Endothelial cell of umbilical vein (primary cell): ENCODE data around the gene PLD4. TPM values are rescaled to one million over a fixed set of nuclear protein-coding genes. Genes with fewer than 3 reads are reported as not detected.

Source experiments
- BruUV-seq: library from RNA; stranded (reverse); fragments of 400-500 nt; replicated peaks from 2 replicates; lab custom pipeline; 2021; lab: Mats Ljungman, UMichigan
- CTCF ChIA-PET: fragments of 300-600, 350-600 bp; sonication (Branson Sonifier 250); formaldehyde crosslinking; loops from one replicate; lab custom pipeline; 2021; ENCODE audit warnings: antibody characterized with exemption, inconsistent platforms; lab: Charles Lee
- POLR2A ChIA-PET: fragments of 300-600, 350-600 bp; sonication (Branson Sonifier 250); formaldehyde crosslinking; loops from one replicate; lab custom pipeline; 2021; ENCODE audit warnings: antibody characterized with exemption, inconsistent platforms; lab: Charles Lee
- DNase-seq: peaks from one replicate; pipeline ENCODE4 v3.0.0-alpha.2; 2011; ENCODE audit warnings: low read depth, low spot score
- FAIRE-seq: peaks from 2 replicates; lab custom pipeline; 2011; peaks lifted over from hg19 to GRCh38; lab: Jason Lieb, UNC
- H2AFZ ChIP-seq: 2 replicates; pipeline ENCODE4 v1.6.0; 2012; ENCODE audit warnings: low read depth, low read length, control low read depth, inconsistent platforms
- H3K27ac ChIP-seq: 2 replicates; pipeline ENCODE4 v1.5.1; 2011; ENCODE audit warnings: low read depth, mild to moderate bottlenecking, control low read depth, low read length, moderate library complexity; ENCODE audit not compliant: insufficient read depth
- H3K27me3 ChIP-seq, 2 experiments: 2 replicates each; pipeline versions ENCODE4 v1.6.0 to v1.6.1; 2011; ENCODE audit warnings: low read length in 2 of 2, mixed read lengths in 1 of 2; ENCODE audit not compliant: control insufficient read depth in 2 of 2, insufficient read depth in 2 of 2
- H3K36me3 ChIP-seq, 2 experiments: 2 replicates in 1 of 2; 3 replicates in 1 of 2; pipeline ENCODE4 v1.5.1; 2011; ENCODE audit warnings: low read length in 2 of 2, mild to moderate bottlenecking in 1 of 2, moderate library complexity in 1 of 2; ENCODE audit not compliant: control insufficient read depth in 2 of 2, insufficient read depth in 2 of 2; ENCODE audit errors: extremely low read depth in 1 of 2
- H3K4me1 ChIP-seq: 3 replicates; pipeline ENCODE4 v1.5.1; 2011; ENCODE audit warnings: mild to moderate bottlenecking, low read length; ENCODE audit not compliant: control insufficient read depth, insufficient read depth; ENCODE audit errors: extremely low read depth
- H3K4me2 ChIP-seq: 2 replicates; pipeline ENCODE4 v1.6.1; 2011; ENCODE audit warnings: low read length, control low read depth, mixed read lengths; ENCODE audit not compliant: insufficient read depth
- H3K4me3 ChIP-seq, 3 experiments: fragments of 200-600 bp in 1 of 3; sonication (generic), shearing (Covaris generic) in 1 of 3; replicated peaks in 1 of 3; 2 replicates each; pipeline ENCODE4 v1.5.1; 2011 to 2016; ENCODE audit warnings: control low read depth in 3 of 3, low read length in 3 of 3, mild to moderate bottlenecking in 2 of 3, inconsistent platforms in 1 of 3, low read depth in 1 of 3, moderate library complexity in 1 of 3; ENCODE audit not compliant: insufficient read depth in 1 of 3
- H3K79me2 ChIP-seq: 2 replicates; pipeline ENCODE4 v1.6.0; 2012; ENCODE audit warnings: low read length, inconsistent platforms; ENCODE audit not compliant: control insufficient read depth, insufficient read depth
- H3K9ac ChIP-seq: replicated peaks from 2 replicates; pipeline ENCODE3; 2011; ENCODE audit warnings: low read length, control low read depth; ENCODE audit not compliant: insufficient read depth; ENCODE audit errors: extremely low read depth
- H3K9me1 ChIP-seq: replicated peaks from 3 replicates; pipeline ENCODE4 v1.6.0; 2011; ENCODE audit warnings: mild to moderate bottlenecking, low read length; ENCODE audit not compliant: control insufficient read depth, insufficient read depth; ENCODE audit errors: extremely low read depth
- H3K9me3 ChIP-seq: replicated peaks from 2 replicates; pipeline ENCODE4 v1.5.1; 2012; ENCODE audit warnings: low read length, inconsistent platforms; ENCODE audit not compliant: control insufficient read depth, insufficient read depth
- H4K20me1 ChIP-seq: replicated peaks from 2 replicates; pipeline ENCODE3; 2011; ENCODE audit warnings: mild to moderate bottlenecking, low read length; ENCODE audit not compliant: control insufficient read depth, insufficient read depth; ENCODE audit errors: extremely low read depth
- CTCF ChIP-seq, 2 donors: IDR thresholded peaks; 1 replicate in 1 of 2; 2 replicates in 1 of 2; pipeline ENCODE4 v1.5.1; 2011; ENCODE audit warnings: low read length in 2 of 2, mild to moderate bottlenecking in 2 of 2, moderate library complexity in 2 of 2, control low read depth in 1 of 2, inconsistent platforms in 1 of 2, low read depth in 1 of 2; ENCODE audit not compliant: insufficient read depth in 1 of 2; ENCODE audit errors: extremely low read depth in 1 of 2
- GATA2 ChIP-seq: IDR thresholded peaks from 2 replicates; pipeline ENCODE4 v1.7.0; 2011; ENCODE audit warnings: low read depth, mild to moderate bottlenecking, moderate library complexity, mixed read lengths, low read length; ENCODE audit not compliant: insufficient read length, insufficient read depth
- POLR2A ChIP-seq: IDR thresholded peaks from 2 replicates; pipeline ENCODE4 v1.6.1; 2012; ENCODE audit warnings: low read depth, mild to moderate bottlenecking, control low read depth, low read length
- POLR2AphosphoS5 ChIP-seq: IDR thresholded peaks from 2 replicates; pipeline ENCODE4 v1.6.1; 2012; ENCODE audit warnings: low read depth, mild to moderate bottlenecking, control low read depth, low read length, moderate library complexity; ENCODE audit not compliant: insufficient read depth
- dilution Hi-C: fragments of 300-500 bp; cut with MboI; formaldehyde crosslinking; loops from one replicate; pipeline ENCODE4 v1.15.0; 2019; ENCODE audit warnings: low sequenced_read_pairs; ENCODE audit not compliant: extremely low pct_ligation_motif_present
- intact Hi-C: fragments of 100-400 bp; cut with micrococcal nuclease; formaldehyde crosslinking; loops from one replicate; pipeline ENCODE4 v1.10.0; 2022
- polyA plus RNA-seq, 4 experiments: library from polyadenylated mRNA; depleted of rRNA in 3 of 4; stranded (reverse) in 3 of 4; unstranded in 1 of 4; fragments of >200 nt; gene quantifications; 2 replicates each; pipeline versions ENCODE4 v1.2.1 to v1.2.3, GENCODE V29; 2011 to 2012; ENCODE audit warnings: missing spikeins in 1 of 4
- total RNA-seq: library from RNA; stranded (reverse); gene quantifications from 2 replicates; pipeline ENCODE4 v1.2.3, GENCODE V29; 2021

Gene PLD4
- total and polyA plus RNA-seq, 2 donors (not counting 3 experiments of a cell fraction or from before 2014, with no cell fraction given) = 0.01 to 0.11 TPM

GRCh38 chr14:104895786-104896661 lies 28.7 kb upstream of the PLD4 start:
- H3K27ac ChIP-seq = no peak overlapping the region
- H3K79me2 ChIP-seq = no peaks in the 10 kb centered on the region
- no peaks in the 10 kb centered on the region for H3K9me3 ChIP-seq
- intact Hi-C loops = loop anchor here (1.0 kb wide), 4 partner anchors 71 to 191 kb away; no protein-coding TSS in a partner anchor
- ChIA-PET CTCF (interaction anchor here (0.8 to 2.9 kb wide), 8 partner anchors 9 to 191 kb away, joined by 3 to 14 read pairs (median 6); partner anchors contain the start of gene PLD4), POLR2A (no interaction called here)
- no TSS peak for BruUV-seq
- dilution Hi-C loops = no loop called here
- no peaks in the 10 kb centered on the region for H4K20me1 ChIP-seq
- H3K27me3 ChIP-seq = no peaks in the 10 kb centered on the region
- FAIRE-seq (no peak), DNase-seq (no peak)
- no peak overlapping the region for H3K4me2 ChIP-seq
- peaks cover 16% of the 10 kb centered on the region for H3K4me1 ChIP-seq
- H3K36me3 ChIP-seq = no peaks in the 10 kb centered on the region
- TF ChIP-seq POLR2A = no peak
- TF ChIP-seq GATA2 = no peak
- no peak for TF ChIP-seq POLR2AphosphoS5
- no peak for TF ChIP-seq CTCF (IDR thresholded peaks at IDR 0.05; ENCODE audit: extremely low read depth in 1 of 2, insufficient read depth in 1 of 2, low read depth in 1 of 2, low read length in 2 of 2)
- H3K4me3 ChIP-seq = no peak overlapping the region
- no peak overlapping the region for H3K9ac ChIP-seq
- no peaks in the 10 kb centered on the region for H3K9me1 ChIP-seq
- H2AFZ ChIP-seq = no peak overlapping the region
